GM03348 (cell line): ENCODE results near the gene ECEL1.
A peak's percentile ranks its signal among the peaks of the same experiment; 100 is the strongest.
"Not testable (repeated sequence)": the region's sequence is repeated elsewhere in the genome, so short reads cannot be mapped to it uniquely, and the experiment has no call there.

Experiments
- DNase-seq: peaks from one replicate; pipeline ENCODE4 v3.0.0; 2012; ENCODE audit warnings: low spot score

The ECEL1 gene

DNA sequence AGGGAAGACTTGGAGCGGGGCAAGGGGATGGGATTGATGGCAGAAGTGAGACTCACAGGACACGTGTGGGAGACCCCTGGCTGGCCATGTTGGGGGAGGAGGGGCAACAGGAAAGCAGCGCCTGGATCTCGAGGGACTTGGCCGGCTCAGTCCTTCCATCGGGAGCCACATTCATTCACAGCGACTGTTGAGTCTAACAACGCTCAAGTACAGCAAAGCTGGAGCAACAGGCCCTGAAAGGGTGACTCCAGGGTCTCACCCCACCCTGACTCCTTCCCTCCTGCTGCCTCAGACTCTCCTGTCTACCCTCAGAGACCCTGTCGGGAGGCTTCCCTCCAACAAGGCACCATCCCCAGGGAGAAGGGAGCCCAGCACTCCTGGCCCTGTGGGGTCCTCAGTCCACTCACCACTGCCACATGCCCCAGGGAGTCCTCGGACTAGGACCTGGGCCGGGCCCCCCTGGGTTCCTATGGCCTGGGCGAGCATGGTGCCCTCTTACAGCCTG, 46.4 kb downstream of the ECEL1 start:
- peak; percentile 4 for DNase-seq

DNA sequence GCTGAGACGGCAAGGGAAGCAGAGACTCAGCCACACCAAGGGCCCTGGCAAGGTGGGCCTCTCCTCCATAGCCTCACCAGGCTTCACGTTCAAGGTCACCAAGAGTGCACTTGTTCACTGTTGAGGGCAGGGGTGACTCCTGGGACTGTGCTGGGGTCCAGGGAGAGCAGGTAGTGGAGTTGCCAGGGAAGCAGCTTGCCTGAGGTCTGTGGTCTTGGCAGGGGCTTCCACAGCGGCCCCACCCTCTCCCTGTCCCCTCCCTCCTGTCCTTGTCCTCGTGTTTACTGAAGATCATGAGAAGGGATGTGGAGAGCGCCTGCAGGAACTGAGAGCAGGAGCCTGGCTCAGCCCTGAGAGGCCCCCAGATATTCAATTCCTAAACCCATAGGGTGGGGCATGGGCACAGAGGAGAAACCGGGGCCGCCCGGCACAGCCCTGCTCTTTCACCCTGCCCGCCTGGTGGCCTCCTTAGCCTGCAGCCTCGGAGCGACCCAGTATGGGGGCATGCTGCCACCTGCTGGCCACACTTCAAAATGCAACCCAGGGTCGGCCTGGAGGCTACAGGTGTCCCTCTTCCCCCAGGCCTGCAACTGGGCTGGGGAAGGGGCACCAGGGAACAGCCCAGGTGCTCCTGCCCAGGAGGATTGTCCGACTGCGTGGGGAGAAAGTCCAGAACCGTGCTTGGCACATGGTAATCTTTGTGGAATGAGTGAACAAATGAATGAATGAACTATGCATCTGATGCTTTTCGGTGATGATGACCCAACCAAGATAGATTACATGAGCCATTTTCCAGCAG, 47.2 kb downstream of the ECEL1 start:
- peak; percentile 90 for DNase-seq

DNA sequence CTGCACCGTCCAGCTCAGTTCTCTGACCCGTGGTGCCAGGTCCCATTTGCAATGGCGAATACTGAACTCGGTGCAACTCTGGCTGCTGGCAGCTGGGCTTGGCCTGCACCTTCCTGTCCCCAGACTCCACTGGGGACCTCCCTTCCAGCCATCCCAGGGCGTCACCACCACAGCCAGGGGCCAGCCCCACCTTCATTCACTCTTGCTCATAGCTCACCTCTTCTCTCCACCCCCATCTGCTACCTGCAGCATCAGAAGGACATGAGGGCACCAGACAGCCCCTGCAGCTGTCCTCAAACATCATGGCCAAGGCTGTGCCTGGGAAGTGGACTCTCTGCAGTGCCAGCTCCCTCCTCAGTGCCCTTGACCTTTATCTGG, 47.9 kb downstream of the ECEL1 start:
- no peak for DNase-seq

DNA sequence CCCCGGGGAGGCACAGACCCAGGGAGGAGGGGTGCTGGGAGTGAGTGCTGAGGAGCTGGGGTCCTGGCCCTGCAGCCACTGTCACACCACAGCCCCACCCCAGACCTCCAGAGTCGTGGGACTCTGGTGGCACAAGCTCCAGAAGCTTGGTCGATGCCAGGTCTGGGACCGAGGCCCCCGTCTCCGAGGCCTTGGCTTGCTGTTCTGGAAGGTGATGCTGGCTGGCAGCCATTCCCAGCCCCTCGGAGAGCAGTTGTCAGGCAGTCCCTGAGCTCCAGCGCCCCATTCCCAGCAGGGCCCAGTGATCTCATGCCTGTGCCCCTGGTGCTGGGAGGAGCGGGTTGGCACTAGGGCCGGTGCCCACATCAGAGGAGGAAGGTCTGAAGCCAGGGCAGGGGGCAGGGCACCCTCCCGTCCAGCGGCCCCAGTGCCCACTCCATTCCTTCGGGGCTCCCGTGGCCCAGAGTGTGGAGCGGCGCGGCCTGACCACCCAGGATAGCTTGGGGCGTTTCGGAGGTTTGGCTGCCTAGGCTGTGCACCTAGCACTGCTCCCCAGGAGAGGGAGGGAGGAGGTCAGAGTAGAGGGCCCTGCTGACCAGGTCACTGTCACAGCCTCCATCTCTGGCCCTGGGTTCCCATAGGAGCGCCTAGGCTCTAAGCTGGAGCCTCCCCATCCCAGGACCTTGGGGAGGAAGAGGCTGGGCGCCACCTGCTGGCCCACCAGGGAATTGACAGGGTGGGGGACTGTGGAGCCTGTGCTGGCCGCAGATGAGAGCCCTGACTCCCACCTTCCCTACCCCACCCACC, 48.5 kb downstream of the ECEL1 start:
- no peak for DNase-seq

DNA sequence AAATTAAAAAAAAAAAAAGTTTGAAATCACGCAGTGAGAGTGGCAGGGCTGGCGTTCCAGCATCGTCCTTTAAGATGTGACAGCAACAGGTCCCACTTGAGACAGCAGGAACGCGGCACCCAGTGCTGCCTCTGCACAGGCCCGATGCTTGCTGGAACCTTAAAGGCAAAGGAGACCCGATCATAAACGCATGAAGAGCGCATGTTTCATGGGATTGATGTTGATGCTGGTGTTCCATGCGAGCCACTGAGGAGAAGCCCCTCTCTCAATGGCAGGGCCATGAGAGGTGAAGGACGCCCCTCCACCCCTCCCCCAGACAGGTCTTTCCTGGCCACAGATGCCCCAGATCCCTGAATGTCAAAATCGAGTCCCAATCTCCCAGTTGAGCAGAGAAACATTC, 49.5 kb downstream of the ECEL1 start:
- DNase-seq: peak; percentile 4

DNA sequence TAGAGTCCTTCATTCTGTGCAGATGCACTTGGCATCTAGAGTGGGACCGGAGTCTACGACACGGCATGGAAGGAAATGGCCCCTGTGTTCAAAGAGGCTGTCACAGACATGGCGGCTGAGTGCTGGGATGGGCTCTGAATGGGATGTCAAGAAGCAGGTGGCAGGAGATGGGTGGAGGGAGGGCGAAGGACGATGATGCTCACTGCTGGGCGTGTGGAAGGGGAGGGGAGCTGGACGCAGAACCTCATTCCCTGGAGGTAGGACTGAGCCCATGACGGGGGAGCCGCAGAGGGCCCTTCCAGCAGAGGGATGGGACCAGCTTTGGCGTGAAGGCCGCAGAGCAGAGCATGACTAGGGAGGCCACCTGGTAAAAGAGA, 50.5 kb downstream of the ECEL1 start:
- DNase-seq: peak; percentile 3

DNA sequence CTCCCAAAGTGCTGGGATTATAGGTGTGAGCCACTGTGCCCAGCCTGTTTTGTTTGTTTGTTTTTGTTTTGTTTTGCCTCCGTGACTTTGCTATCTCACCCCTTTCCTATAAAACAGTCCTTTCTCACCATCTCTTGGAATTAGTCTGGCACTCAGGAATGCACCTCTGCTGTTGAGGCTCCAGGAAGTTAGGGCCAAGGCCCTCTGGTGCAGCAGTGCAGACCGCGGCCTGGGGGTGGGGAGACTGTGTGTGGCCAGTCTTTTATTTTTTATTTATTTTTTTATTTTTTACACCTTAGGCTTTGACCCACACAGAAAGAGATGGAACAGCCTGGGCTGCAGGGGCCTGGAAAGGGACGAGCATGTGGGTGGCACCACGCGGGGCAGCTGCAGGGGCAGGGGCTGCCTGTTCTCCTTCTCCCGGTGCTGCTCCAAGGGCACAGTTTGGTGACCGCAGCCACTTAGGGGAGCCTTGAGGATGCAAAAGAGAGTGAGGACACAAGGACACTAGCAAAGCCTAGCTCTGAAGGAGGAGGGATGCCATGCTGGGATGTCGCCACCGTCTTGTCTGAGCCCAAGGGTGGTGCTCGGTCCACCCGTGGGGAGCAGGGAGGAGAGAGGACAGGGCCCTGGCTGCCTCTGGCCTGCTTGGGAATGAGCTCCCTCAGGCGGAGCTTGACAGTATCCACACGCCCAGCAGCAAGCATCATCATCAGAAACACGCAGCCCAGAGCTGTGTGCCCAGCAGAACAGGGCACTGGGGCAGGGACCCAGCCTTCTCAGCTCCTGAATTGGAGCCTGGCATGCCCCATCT, 51.0 kb downstream of the ECEL1 start:
- peak; percentile 21 for DNase-seq

DNA sequence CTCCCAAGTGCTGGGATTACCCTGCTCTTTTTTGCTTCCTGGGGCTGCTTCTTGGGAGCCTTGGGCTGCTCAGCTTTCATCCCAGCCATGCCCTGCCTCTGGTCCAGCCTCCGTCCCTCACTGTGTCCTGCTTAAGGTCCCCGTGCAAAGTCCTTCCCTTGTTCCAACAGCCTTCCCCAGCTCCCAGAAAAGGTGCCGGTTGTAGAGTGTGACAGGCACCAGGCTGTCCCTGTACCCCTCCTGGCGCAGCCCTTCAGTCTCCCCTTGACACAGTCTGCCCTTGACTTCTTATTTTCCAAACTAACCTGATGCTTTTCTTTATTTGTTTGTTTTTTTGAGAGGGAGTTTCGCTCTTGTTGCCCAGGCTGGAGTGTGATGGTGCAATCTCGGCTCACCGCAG, 51.8 kb downstream of the ECEL1 start:
- peak; percentile 5 for DNase-seq

DNA sequence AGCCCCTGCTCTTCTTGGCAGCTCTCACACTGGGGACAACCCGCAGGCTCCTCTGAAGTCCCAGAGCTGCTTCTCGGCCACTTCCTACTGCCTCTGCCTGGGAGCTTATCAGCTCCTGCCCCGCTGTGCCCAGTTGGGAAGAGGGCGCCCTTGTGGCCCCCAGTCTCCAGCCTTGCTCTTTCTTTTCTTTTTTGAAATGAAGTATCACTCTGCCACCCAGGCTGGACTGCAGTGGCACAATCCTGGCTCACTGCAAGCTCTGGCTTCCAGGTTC, 52.3 kb downstream of the ECEL1 start:
- peak; percentile 7 for DNase-seq

DNA sequence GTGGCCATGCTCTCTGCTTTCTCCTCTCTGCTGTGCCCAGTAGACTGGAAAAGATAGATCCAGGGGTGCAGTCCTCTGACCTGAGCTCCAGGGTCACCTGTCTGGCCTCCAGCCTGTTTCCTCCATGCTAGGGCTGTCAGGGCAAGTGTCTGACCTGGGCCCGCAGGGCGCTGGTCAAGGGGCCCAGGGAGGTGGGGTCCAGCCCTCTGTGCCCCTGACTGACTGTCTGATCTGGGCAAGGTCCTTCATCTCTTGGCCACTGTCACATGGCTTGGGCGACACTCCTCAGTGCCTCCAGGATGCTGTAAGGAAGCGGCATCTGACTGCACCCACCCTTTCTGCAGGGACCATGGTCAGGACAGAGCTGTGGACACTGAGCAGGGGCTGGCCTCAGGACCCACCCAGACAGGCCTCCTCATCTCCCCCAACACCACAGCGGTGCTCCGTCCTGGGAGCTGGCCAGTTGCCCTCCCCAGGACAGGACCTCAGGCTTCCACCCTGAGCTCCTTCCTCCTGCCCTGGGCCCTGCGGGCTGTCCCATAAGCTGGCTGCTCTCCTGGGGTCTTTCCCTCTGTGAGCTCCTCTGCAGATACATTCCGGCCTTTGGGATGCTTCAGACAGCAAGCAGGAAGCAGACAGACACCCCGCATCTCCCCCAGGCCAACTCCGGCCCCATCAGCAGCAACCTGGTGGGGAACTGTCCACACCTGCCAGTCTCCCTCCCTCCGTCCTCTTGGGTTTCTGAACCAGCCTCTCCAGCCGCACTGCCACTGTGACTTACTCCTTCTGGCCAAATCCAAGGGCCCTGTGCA, 52.9 kb downstream of the ECEL1 start:
- DNase-seq: peak; percentile 9

DNA sequence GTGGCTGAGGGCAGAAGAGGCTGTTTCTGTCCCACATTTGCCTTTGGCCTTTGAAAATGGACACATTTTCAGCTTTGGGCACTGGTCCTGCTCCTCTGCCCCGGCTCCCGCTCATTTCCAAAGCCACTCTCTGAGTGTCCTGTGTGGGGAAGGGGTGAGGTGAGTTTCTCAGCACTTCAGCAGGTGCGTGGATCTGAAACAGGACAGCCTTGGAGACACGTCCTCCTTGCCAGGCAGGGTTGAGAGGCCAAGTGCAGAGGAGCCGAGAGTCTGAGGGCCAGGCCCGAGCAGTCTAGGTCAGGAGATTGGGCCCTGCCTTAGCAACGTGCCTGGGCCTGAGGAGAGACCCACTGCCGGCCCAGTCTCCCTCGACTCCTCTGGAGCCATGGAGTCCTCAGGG, 53.5 kb downstream of the ECEL1 start:
- DNase-seq: peak; percentile 6

DNA sequence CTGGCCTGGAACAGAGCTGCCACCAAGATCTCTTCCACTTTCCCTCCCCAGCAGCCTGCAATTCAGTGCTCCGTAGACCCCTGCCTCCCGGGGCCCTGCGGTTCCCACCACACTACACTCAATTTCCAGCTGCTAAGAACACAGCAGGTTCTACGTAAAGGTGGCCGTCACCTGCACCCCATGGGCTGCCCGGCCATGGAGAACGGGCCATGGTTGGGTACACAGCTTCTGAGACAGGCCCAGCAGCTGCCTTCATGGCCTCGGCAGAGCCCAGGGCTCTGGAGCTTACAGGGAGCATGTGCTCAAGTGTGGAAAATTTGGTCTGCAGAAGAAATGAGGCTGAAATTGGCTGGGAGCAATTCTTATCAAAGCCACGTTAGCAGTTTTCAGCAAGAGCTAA, 54.0 kb downstream of the ECEL1 start:
- DNase-seq: not testable (repeated sequence)

DNA sequence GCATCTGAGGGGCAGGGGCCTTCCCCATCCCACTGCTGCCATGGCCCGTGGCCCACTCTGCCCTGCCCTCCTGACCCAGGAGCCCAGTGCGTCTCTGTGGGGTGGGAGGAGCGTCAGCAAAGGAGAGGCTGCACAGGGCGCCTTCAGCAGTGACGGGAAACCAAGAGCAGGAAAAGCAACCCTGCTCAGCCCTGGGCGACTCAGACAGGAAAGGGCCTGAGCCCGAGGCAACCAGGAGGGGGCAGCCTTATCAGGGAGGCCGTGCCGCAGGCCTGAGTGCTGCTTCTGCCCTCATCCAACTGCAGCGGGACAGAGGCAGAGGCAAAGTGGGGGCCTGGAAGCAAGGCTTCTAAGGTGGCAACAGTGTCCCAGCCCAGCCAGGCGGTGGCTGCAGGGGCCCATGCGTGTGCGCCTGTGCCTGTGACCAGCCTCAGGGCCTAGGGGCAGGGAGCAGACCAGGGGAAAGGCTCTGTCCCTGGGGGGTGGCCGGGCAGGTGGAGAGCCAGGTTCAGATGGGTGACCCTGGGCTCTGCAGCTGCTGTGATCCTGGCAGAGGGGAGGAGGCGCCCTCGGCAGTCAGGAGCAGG, 54.9 kb downstream of the ECEL1 start:
- no peak for DNase-seq

DNA sequence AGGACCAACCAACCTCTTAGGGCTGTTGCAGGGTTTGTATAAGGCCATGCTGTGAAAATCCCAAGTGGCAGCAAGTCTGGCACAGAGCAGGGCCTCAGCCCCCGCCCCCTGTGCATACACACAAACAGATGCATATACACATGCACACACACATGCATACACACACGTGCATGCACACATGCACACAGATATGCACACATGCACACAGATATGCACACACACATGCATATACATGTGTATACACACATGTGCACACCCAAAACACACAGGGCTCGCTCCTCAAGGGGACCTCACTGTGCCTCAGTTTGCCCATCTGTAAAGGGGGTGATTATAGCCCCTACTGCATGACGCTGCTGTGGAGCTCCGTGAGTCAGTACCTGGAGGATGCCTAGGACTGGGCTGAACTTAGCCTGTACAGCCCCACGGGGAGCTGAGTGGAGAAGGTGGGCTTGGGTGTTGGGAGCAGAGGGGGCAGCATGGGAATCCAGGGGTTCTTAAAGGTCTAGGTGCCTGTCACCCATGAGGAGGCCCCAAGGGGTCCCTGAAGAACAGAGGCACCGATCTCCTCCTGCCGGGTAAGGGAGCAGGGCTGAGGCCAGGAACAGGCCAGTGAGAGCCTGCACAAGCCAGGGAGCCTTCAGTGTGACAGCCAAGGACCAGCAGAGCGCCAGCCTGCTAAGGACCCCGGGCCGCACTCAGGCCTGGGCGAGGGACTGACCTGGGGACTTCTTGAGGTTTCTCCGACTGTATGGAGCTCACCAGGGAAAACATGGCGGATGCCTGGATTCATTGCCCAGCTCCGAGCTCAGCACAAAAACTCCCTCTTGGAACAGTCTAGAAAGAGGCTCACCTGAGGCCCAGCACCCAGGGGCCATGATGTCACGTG, 55.7 kb downstream of the ECEL1 start:
- DNase-seq: no peak
